H9 (cell line): Measurements from ENCODE around the gene PRAMEF14. TPM values are rescaled to one million over a fixed set of nuclear protein-coding genes. Genes with fewer than 3 reads are reported as not detected.
"Not testable (repeated sequence)": the region's sequence is repeated elsewhere in the genome, so short reads cannot be mapped to it uniquely, and the experiment has no call there.

Experiments used
- DNase-seq: peaks from one replicate; pipeline ENCODE4 v3.0.0-alpha.2; 2017
- H2AFZ ChIP-seq: one replicate; pipeline ENCODE4 v1.6.1; 2013; ENCODE audit warnings: mild to moderate bottlenecking, low read length, control low read depth, moderate library complexity
- H2AK5ac ChIP-seq: 2 replicates; pipeline ENCODE4 v1.6.1; 2013; ENCODE audit warnings: low read length, control low read depth, mixed read lengths; ENCODE audit not compliant: insufficient read length
- H2BK120ac ChIP-seq: one replicate; pipeline ENCODE4 v1.6.1; 2013; ENCODE audit warnings: low read depth, mild to moderate bottlenecking, low read length, control low read depth, inconsistent platforms; ENCODE audit not compliant: poor library complexity, severe bottlenecking
- H2BK12ac ChIP-seq: 2 replicates; pipeline ENCODE4 v1.6.1; 2013; ENCODE audit warnings: low read length, control low read depth, mixed read lengths, low read depth; ENCODE audit not compliant: insufficient read length
- H2BK15ac ChIP-seq: 2 replicates; pipeline ENCODE4 v1.6.1; 2013; ENCODE audit warnings: low read depth, low read length, control low read depth
- H2BK20ac ChIP-seq: one replicate; pipeline ENCODE4 v1.6.1; 2013; ENCODE audit warnings: low read depth, mild to moderate bottlenecking, low read length, control low read depth, inconsistent platforms; ENCODE audit not compliant: poor library complexity, severe bottlenecking
- H2BK5ac ChIP-seq: 2 replicates; pipeline ENCODE4 v1.6.1; 2013; ENCODE audit warnings: low read length, control low read depth, mixed read lengths; ENCODE audit not compliant: insufficient read length
- H3K14ac ChIP-seq: 2 replicates; pipeline ENCODE4 v1.6.1; 2013; ENCODE audit warnings: low read length, control low read depth; ENCODE audit not compliant: insufficient read depth
- H3K18ac ChIP-seq: 2 replicates; pipeline ENCODE4 v1.6.1; 2013; ENCODE audit warnings: low read depth, mild to moderate bottlenecking, mixed read lengths, low read length, control low read depth; ENCODE audit not compliant: insufficient read length
- H3K23ac ChIP-seq: 2 replicates; pipeline ENCODE4 v1.6.1; 2013; ENCODE audit warnings: low read length, control low read depth, mixed read lengths, low read depth; ENCODE audit not compliant: insufficient read length
- H3K23me2 ChIP-seq: 2 replicates; pipeline ENCODE4 v1.6.1; 2013; ENCODE audit warnings: low read depth, mild to moderate bottlenecking, mixed read lengths, low read length, control low read depth; ENCODE audit not compliant: insufficient read length, poor library complexity, severe bottlenecking
- H3K27ac ChIP-seq: 2 replicates; pipeline ENCODE4 v1.5.1; 2013; ENCODE audit warnings: low read length, control low read depth, mixed read lengths, low read depth; ENCODE audit not compliant: insufficient read length
- H3K27me3 ChIP-seq: 2 replicates; pipeline ENCODE4 v1.6.1; 2013; ENCODE audit warnings: low read length, control low read depth, inconsistent platforms; ENCODE audit not compliant: insufficient read depth
- H3K4ac ChIP-seq: 2 replicates; pipeline ENCODE4 v1.6.1; 2013; ENCODE audit warnings: low read depth, mild to moderate bottlenecking, control low read depth, inconsistent platforms, low read length, moderate library complexity
- H3K4me1 ChIP-seq: 2 replicates; pipeline ENCODE4 v1.6.1; 2013; ENCODE audit warnings: low read length, control low read depth, inconsistent platforms; ENCODE audit not compliant: insufficient read depth
- H3K4me2 ChIP-seq: 2 replicates; pipeline ENCODE4 v1.6.1; 2013; ENCODE audit warnings: low read length, control low read depth, mixed read lengths; ENCODE audit not compliant: insufficient read length, insufficient read depth
- H3K56ac ChIP-seq: 2 replicates; pipeline ENCODE4 v1.6.1; 2013; ENCODE audit warnings: low read depth, mild to moderate bottlenecking, mixed read lengths, low read length, control low read depth; ENCODE audit not compliant: insufficient read length
- H3K79me1 ChIP-seq: 2 replicates; pipeline ENCODE4 v1.6.1; 2013; ENCODE audit warnings: low read depth, mild to moderate bottlenecking, moderate library complexity, low read length, control low read depth, inconsistent platforms; ENCODE audit not compliant: insufficient read depth, poor library complexity, severe bottlenecking
- H3K79me2 ChIP-seq: 2 replicates; pipeline ENCODE4 v1.6.1; 2013; ENCODE audit warnings: low read length, control low read depth, inconsistent platforms; ENCODE audit not compliant: insufficient read depth
- H3K9ac ChIP-seq: 2 replicates; pipeline ENCODE4 v1.6.1; 2013; ENCODE audit warnings: low read length, control low read depth, mixed read lengths; ENCODE audit not compliant: insufficient read length; ENCODE audit errors: extremely low read depth
- H3K9me3 ChIP-seq: one replicate; pipeline ENCODE4 v1.6.1; 2013; ENCODE audit warnings: low read depth, low read length, inconsistent platforms; ENCODE audit not compliant: control insufficient read depth
- H3T11ph ChIP-seq: one replicate; pipeline ENCODE4 v1.6.1; 2013; ENCODE audit warnings: mild to moderate bottlenecking, low read length, control low read depth, inconsistent platforms
- H4K20me1 ChIP-seq: one replicate; pipeline ENCODE4 v1.6.1; 2013; ENCODE audit not compliant: control insufficient read depth, insufficient read length, insufficient read depth
- H4K5ac ChIP-seq: 2 replicates; pipeline ENCODE4 v1.6.1; 2013; ENCODE audit warnings: low read depth, mild to moderate bottlenecking, mixed read lengths, low read length, control low read depth; ENCODE audit not compliant: insufficient read length
- H4K8ac ChIP-seq: replicated peaks from 2 replicates; pipeline ENCODE4 v1.6.1; 2013; ENCODE audit warnings: low read length, control low read depth, mixed read lengths, low read depth; ENCODE audit not compliant: insufficient read length
- H4K91ac ChIP-seq: 2 replicates; pipeline ENCODE4 v1.6.1; 2013; ENCODE audit warnings: low read depth, mild to moderate bottlenecking, moderate library complexity, mixed read lengths, low read length, control low read depth; ENCODE audit not compliant: insufficient read length
- H3K27ac Mint-ChIP-seq, 3 experiments: 2 replicates in 2 of 3; 3 replicates in 1 of 3; pipeline ENCODE4 v1.8.0; 2020 to 2021; ENCODE audit warnings: mixed read lengths in 3 of 3, mild to moderate bottlenecking in 1 of 3, moderate library complexity in 1 of 3
- H3K27me3 Mint-ChIP-seq: 2 replicates; pipeline ENCODE4 v1.8.0; 2021; ENCODE audit warnings: low read depth, mild to moderate bottlenecking, moderate library complexity, mixed read lengths
- H3K36me3 Mint-ChIP-seq, 3 experiments: 2 replicates in 2 of 3; 3 replicates in 1 of 3; pipeline ENCODE4 v1.8.0; 2020 to 2021; ENCODE audit warnings: low read depth in 3 of 3, mixed read lengths in 3 of 3; ENCODE audit not compliant: insufficient read depth in 1 of 3
- H3K4me1 Mint-ChIP-seq, 2 experiments: 2 replicates each; pipeline ENCODE4 v1.8.0; 2020; ENCODE audit warnings: mixed read lengths in 2 of 2
- H3K4me3 Mint-ChIP-seq, 2 experiments: 2 replicates in 1 of 2; 3 replicates in 1 of 2; pipeline ENCODE4 v1.8.0; 2020 to 2021; ENCODE audit warnings: mild to moderate bottlenecking in 2 of 2, mixed read lengths in 2 of 2, moderate library complexity in 1 of 2
- H3K9me3 Mint-ChIP-seq, 2 experiments: 2 replicates in 1 of 2; 3 replicates in 1 of 2; pipeline ENCODE4 v1.8.0; 2020; ENCODE audit warnings: mild to moderate bottlenecking in 2 of 2, mixed read lengths in 2 of 2, moderate library complexity in 1 of 2
- WGBS: extraction: QIAGEN DNeasy Blood & Tissue Kit; methylation state at CpG from one replicate; pipeline ENCODE4 v1.1.7; 2013; ENCODE audit warnings: missing lambda C conversion rate, low lambda C conversion rate, mixed read lengths; ENCODE audit not compliant: insufficient read length; ENCODE audit errors: extremely low coverage; 5-methylcytosine and 5-hydroxymethylcytosine counted together
- long read RNA-seq: library from polyadenylated mRNA; unstranded; transcript quantifications from one replicate; pipeline ENCODE4 v2.0.0, GENCODE V29; 2020
- total RNA-seq: library from RNA; stranded (reverse); gene quantifications from 2 replicates; pipeline ENCODE4 v1.2.1, GENCODE V29; 2021

The PRAMEF14 gene, protein sequence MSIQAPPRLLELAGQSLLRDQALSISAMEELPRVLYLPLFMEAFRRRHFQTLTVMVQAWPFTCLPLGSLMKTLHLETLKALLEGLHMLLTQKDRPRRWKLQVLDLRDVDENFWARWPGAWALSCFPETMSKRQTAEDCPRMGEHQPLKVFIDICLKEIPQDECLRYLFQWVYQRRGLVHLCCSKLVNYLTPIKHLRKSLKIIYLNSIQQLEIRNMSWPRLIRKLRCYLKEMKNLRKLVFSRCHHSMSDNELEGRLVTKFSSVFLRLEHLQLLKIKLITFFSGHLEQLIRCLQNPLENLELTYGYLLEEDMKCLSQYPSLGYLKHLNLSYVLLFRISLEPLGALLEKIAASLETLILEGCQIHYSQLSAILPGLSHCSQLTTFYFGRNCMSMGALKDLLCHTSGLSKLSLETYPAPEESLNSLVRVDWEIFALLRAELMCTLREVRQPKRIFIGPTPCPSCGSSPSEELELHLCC
- total RNA-seq: not detected in 2 replicates
- long read RNA-seq: 0 reads

DNA sequence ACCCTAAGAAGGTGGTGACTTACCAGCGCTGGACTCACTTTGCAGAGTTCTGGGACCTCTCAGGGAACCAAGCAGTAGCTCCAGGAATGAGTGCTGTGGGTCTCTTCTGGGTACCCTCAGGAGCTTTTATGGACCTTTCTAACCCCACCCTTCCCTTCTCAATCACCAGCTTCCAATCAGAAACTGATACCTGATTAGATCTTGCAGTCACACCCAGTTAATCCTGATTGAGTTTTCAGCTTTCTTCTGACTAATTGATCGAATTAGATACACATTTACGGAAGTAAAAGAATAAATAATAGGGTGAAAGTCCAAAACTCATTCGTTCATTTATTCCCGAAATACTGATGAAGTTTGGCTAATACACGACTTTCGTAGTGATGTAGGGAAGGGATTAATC is at the start of gene PRAMEF14:
Gene PRAMEF14 (minus strand): TSS at position 101 of the 400 bp plus-strand sequence. CDS start 1,820 bp downstream, outside the sequence.
- not testable (repeated sequence) for H3K4ac ChIP-seq, H2BK12ac ChIP-seq, H2BK15ac ChIP-seq, H3K23me2 ChIP-seq, H3K79me1 ChIP-seq, H3K18ac ChIP-seq, H4K5ac ChIP-seq, H3K9ac ChIP-seq, H3K4me2 ChIP-seq, H4K8ac ChIP-seq, H3K4me1 Mint-ChIP-seq, H2BK5ac ChIP-seq, H3K56ac ChIP-seq, H3K4me3 Mint-ChIP-seq, H3K4me1 ChIP-seq, H3K27me3 Mint-ChIP-seq, H3K23ac ChIP-seq, H2BK120ac ChIP-seq, H3K27ac ChIP-seq, H3T11ph ChIP-seq, H4K20me1 ChIP-seq, H3K27me3 ChIP-seq, H2AFZ ChIP-seq, H3K9me3 ChIP-seq, DNase-seq, H3K79me2 ChIP-seq, H2AK5ac ChIP-seq, H2BK20ac ChIP-seq, H3K36me3 Mint-ChIP-seq, H3K14ac ChIP-seq, H3K27ac Mint-ChIP-seq, H4K91ac ChIP-seq
- peaks cover 30 to 47% of the 10 kb centered on the region in 2 experiments for H3K9me3 Mint-ChIP-seq
- WGBS: no CpG with 5 or more reads among the region's 7 CpGs

DNA sequence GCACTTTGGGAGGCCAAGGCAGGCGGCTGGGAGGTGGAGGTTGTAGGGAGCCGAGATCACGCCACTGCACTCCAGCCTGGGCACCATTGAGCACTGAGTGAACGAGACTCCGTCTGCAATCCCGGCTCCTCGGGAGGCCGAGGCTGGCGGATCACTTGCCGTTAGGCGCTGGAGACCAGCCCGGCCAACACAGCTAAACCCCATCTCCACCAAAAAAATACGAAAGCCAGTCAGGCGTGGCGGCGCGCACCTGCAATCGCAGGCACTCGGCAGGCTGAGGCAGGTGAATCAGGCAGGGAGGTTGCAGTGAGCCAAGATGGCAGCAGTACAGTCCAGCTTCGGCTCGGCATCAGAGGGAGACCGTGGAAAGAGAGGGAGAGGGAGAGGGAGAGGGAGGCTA is 48.4 kb upstream of the PRAMEF14 start:
- not testable (repeated sequence) for H2BK5ac ChIP-seq, H3K4ac ChIP-seq, H3K27me3 ChIP-seq, H4K5ac ChIP-seq, H2BK12ac ChIP-seq, H4K20me1 ChIP-seq, H3K18ac ChIP-seq, H3K79me1 ChIP-seq, DNase-seq, H2AFZ ChIP-seq, H3K9ac ChIP-seq, H3K27me3 Mint-ChIP-seq, H2AK5ac ChIP-seq, H4K91ac ChIP-seq, H3K27ac Mint-ChIP-seq, H3K4me1 Mint-ChIP-seq, H2BK120ac ChIP-seq, H2BK20ac ChIP-seq, H4K8ac ChIP-seq, H3K14ac ChIP-seq, H3K4me2 ChIP-seq, H3K4me1 ChIP-seq, H3K23me2 ChIP-seq, H2BK15ac ChIP-seq, H3K23ac ChIP-seq, H3K27ac ChIP-seq, H3K4me3 Mint-ChIP-seq, H3K56ac ChIP-seq, H3T11ph ChIP-seq, H3K79me2 ChIP-seq
- Mint-ChIP-seq H3K9me3 (peaks cover 74 to 91% of the 10 kb centered on the region in 2 experiments), H3K36me3 (peaks cover 3 to 12% (median 8%) of the 10 kb centered on the region in 3 experiments; a peak in 5 of 7 replicates)
- peaks cover 47% of the 10 kb centered on the region for H3K9me3 ChIP-seq
- WGBS: no CpG with 5 or more reads among the region's 22 CpGs
